Esophagus squamous epithelium (tissue), 5 donors: ENCODE data around the gene CASK. TPM values are rescaled to one million over a fixed set of nuclear protein-coding genes. Genes with fewer than 3 reads are reported as not detected.

Source experiments
- DNase-seq: peaks from one replicate; lab custom pipeline; 2025; lab: John Stamatoyannopoulos, UW
- H3K27ac ChIP-seq, 4 donors: fragments of 200-600 bp; sonication (generic); one replicate each; pipeline ENCODE4 v1.5.1; 2016 to 2019; ENCODE audit warnings: mild to moderate bottlenecking in 1 of 4
- H3K27me3 ChIP-seq, 4 donors: fragments of 200-600 bp; sonication (generic); 1 replicate in 3 of 4; 2 replicates in 1 of 4; pipeline versions ENCODE4 v1.5.1 to v1.6.0; 2017 to 2021; ENCODE audit warnings: antibody characterized with exemption in 1 of 4
- H3K36me3 ChIP-seq, 3 donors: fragments of 200-600 bp; sonication (generic); one replicate each; pipeline ENCODE4 v1.5.1; 2016 to 2019
- H3K4me1 ChIP-seq, 3 donors: fragments of 200-600 bp; sonication (generic); one replicate each; pipeline ENCODE4 v1.5.1; 2017 to 2019
- H3K4me3 ChIP-seq, 4 donors: fragments of 200-600 bp; sonication (generic); 1 replicate in 3 of 4; 2 replicates in 1 of 4; pipeline ENCODE4 v1.5.1; 2016 to 2019; ENCODE audit warnings: mild to moderate bottlenecking in 2 of 4, moderate library complexity in 1 of 4
- H3K9me3 ChIP-seq, 3 donors: fragments of 200-600 bp; sonication (generic); one replicate each; pipeline ENCODE4 v1.5.1; 2016 to 2019
- POLR2A ChIP-seq, 4 donors: fragments of 450-650 bp; IDR thresholded peaks; one replicate each; pipeline ENCODE4 v1.6.1; 2017; ENCODE audit warnings: antibody characterized with exemption in 4 of 4, mild to moderate bottlenecking in 4 of 4, moderate library complexity in 3 of 4
- WGBS, 2 donors: methylation state at CpG; one replicate each; pipeline ENCODE4 v1.1.5; 2018; 5-methylcytosine and 5-hydroxymethylcytosine counted together
- intact Hi-C: fragments of 100-400 bp; cut with DNase I; formaldehyde crosslinking; loops from one replicate; pipeline ENCODE4 v1.15.0; 2022
- total RNA-seq, 4 donors: library from RNA; depleted of rRNA; stranded (reverse); fragments of >200 nt; gene quantifications; one replicate each; pipeline ENCODE4 v1.1.0, GENCODE V29; 2016
- TF ChIP-seq, protein P1 (sequence below), 6 experiments: fragments of 450-650 bp in 4 of 6; fragments of 200-600 bp in 2 of 6; sonication (generic) in 2 of 6; IDR thresholded peaks; one replicate each; pipeline ENCODE4 v1.5.1; 2016 to 2019; ENCODE audit warnings: antibody characterized with exemption in 6 of 6, mild to moderate bottlenecking in 4 of 6, moderate library complexity in 4 of 6
- donor health status: DM: yes; HTN: yes; CAD: no.

The CASK gene
- total RNA-seq, 4 donors from 2014 or later, result 32.3 to 57.4 (median 36.0) TPM

DNA sequence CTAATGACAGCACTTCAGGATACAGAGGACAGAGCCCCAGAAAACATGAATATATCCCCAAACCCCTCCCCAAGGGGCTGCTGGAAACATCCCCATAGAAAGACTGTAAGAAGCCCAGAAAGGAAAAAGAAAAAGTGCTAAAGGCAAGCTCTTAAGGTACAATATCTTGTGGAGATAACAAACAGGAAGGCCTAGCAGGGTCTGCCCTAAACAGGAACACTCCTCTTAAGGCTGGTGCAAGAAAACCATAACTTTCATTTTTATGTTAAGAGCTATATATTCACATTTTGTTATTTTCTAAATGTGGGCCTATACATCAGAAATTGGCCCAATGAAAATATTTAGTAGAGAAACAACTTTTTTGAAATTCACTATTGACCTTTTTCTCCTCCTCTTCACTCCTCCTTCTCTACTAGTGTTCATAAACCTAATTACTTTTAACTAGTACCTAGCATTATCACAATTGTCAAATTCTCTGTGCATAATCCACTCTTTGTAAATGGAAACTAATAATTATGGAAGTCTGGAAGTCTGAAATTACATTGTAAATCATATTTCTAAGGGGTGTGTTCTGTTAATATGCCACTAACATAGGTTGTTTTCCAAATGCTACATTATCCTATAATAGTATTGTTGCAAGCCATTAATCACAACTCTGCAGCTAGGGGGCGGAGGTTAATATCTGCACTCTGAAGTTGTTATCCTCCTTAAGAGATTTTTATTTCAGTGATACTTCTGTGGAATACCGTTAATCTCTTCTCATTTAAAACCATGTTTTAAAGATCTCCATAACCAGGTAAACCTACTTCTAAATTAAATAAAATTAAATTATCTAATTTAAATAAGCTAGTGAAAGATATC, 59.8 kb downstream of the CASK start:
- Histone ChIP-seq H3K36me3 (no peaks in the 10 kb centered on the region), H3K4me1 (no peaks in the 10 kb centered on the region), H3K27ac (no peak overlapping the region), H3K4me3 (no peak overlapping the region), H3K27me3 (no peaks in the 10 kb centered on the region), H3K9me3 (no peaks in the 10 kb centered on the region)
- intact Hi-C loops, result no loop called here
- DNase-seq, result no peak
- 70 to 93% methylated on average over 2 of the region's 2 CpGs for WGBS, 2 donors
- TF ChIP-seq POLR2A (IDR thresholded peaks at IDR 0.05), result no peak
- TF ChIP-seq, protein P1, sequence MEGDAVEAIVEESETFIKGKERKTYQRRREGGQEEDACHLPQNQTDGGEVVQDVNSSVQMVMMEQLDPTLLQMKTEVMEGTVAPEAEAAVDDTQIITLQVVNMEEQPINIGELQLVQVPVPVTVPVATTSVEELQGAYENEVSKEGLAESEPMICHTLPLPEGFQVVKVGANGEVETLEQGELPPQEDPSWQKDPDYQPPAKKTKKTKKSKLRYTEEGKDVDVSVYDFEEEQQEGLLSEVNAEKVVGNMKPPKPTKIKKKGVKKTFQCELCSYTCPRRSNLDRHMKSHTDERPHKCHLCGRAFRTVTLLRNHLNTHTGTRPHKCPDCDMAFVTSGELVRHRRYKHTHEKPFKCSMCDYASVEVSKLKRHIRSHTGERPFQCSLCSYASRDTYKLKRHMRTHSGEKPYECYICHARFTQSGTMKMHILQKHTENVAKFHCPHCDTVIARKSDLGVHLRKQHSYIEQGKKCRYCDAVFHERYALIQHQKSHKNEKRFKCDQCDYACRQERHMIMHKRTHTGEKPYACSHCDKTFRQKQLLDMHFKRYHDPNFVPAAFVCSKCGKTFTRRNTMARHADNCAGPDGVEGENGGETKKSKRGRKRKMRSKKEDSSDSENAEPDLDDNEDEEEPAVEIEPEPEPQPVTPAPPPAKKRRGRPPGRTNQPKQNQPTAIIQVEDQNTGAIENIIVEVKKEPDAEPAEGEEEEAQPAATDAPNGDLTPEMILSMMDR (IDR thresholded peaks at IDR 0.05), result no peak

DNA sequence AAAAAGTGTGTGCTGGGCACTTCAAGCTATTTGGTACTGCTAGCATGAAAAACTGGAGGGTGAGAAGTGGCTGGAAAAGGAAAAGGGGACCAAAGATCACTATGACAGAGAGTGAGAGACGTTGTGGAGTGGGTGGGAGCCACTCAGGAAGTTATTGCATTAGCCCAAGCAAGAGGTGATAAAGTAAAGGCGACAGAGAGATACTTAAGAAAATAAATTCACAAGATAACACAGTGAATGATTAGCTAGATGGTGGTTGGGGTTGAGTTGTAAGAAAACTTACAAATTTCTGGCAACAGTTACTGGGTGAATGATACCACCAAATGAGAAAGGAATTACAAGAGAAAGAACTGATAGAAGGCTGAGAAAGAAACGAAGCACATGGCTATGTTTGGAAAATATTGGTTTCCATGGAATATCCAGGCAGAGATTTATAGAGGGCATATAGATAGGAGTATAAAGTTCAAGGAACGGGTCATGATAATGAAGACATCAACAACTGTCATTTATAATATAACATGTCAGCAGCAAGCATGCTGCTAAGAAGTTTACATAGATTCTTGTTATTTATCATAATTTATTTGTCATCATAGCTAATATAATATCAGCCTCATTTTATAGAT, 60.7 kb downstream of the CASK start:
- no peak overlapping the region for H3K27ac ChIP-seq
- 58 to 75% methylated on average over 4 of the region's 4 CpGs for WGBS, 2 donors
- no peak overlapping the region for H3K4me3 ChIP-seq
- H3K4me1 ChIP-seq, result no peaks in the 10 kb centered on the region
- H3K36me3 ChIP-seq, result no peaks in the 10 kb centered on the region
- H3K9me3 ChIP-seq, result no peaks in the 10 kb centered on the region
- TF ChIP-seq, protein P1 (IDR thresholded peaks at IDR 0.05), result no peak
- no peak for TF ChIP-seq POLR2A (IDR thresholded peaks at IDR 0.05)
- intact Hi-C loops, result no loop called here
- H3K27me3 ChIP-seq, result no peaks in the 10 kb centered on the region
- DNase-seq, result no peak

DNA sequence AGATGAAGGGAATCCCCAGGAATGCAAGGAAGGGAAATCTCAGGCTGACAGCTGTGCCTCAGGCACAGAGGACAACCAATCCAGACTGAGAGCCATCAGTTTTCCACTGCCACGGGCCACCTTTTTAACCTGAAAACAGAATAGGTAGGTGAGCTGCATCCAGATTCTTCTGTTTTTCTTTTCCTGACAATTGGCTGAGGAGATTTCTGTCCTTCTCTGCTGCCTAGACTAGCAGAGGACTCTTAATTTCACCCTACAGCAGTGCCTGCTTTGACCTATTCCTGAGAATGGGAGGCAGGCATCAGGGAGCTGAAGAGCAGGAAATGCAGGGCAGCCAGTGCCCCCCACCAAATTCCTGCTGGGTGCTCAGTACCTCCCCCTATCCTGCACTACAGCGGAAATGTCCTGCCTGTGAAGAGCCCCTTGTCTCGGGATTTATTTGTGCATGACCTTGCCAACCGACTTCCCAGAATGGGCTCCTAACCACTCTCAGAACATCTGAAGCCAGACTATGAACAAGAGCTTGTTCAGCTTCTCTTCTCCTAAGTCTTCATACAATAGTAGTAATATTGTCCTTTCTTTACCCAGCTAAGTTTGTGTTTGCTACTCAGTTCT, 65.1 kb downstream of the CASK start:
- Histone ChIP-seq H3K36me3 (no peaks in the 10 kb centered on the region), H3K4me3 (no peak overlapping the region), H3K27me3 (no peaks in the 10 kb centered on the region), H3K9me3 (no peaks in the 10 kb centered on the region), H3K27ac (no peak overlapping the region), H3K4me1 (no peaks in the 10 kb centered on the region)
- no peak for DNase-seq
- TF ChIP-seq, protein P1 (IDR thresholded peaks at IDR 0.05), result no peak
- no peak for TF ChIP-seq POLR2A (IDR thresholded peaks at IDR 0.05)
- intact Hi-C loops, result no loop called here
- WGBS, 2 donors, result 57 to 75% methylated on average over 1 to 4 of the region's 4 CpGs

DNA sequence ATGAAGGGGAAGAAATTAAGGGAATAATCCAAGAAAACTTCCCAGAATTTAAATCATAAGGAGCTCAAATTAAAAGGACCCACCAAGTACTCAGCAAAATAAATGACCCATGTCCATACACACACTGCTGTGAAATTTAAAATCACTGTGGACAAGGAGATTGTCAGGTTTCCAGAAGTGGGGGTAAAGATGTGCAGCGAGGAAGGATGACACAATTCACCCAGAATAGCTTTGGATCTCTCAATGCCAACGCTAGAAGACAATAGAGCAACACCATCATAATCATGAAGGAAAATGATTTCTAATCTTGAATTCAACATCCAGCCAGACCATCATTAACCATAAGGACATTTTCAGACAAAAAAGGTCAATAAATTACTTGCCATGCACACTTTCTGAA, 65.7 kb downstream of the CASK start:
- 77 to 81% methylated on average over 2 of the region's 2 CpGs for WGBS, 2 donors
- H3K27ac ChIP-seq, result no peak overlapping the region

More for the DNA sequence above, 65.7 kb downstream of the CASK start:
- Histone ChIP-seq H3K4me1 (no peaks in the 10 kb centered on the region), H3K4me3 (no peak overlapping the region), H3K36me3 (no peaks in the 10 kb centered on the region), H3K9me3 (no peaks in the 10 kb centered on the region), H3K27me3 (no peaks in the 10 kb centered on the region)
- intact Hi-C loops, result no loop called here
- no peak for DNase-seq
- TF ChIP-seq, protein P1 (IDR thresholded peaks at IDR 0.05), result no peak
- no peak for TF ChIP-seq POLR2A (IDR thresholded peaks at IDR 0.05)
